Stimulated activated CD4-positive, alpha-beta T cell treated with anti-CD3 and anti-CD28 coated beads, Interleukin-1b, Interleukin-23, amount 100 ng/mL, for 1 hour (primary cell): ENCODE results near the gene EXTL1.
A peak's percentile ranks its signal among the peaks of the same experiment; 100 is the strongest.

Experiments used
- DNase-seq, 2 donors: peaks; one replicate each; pipeline ENCODE4 v3.0.0-alpha.2; 2020; ENCODE audit warnings: low read depth in 2 of 2

EXTL1 gene

DNA sequence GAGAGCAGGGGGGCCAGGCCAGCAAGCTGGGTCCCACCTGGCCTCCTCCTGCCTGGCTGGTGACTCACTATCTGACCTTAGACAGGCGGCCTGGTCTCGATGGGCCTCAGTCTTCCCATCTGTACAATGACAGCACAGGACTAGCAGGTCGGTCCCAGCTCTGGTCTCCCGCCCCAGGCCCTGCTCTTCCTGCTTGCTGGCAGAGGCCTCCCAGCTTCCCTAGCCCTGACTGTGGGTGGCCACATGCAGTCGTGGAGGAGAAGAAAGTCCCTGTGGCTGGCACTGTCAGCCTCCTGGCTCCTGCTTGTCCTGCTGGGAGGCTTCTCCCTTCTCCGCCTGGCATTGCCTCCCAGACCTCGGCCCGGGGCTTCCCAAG is 817 bp downstream of the EXTL1 start:
- DNase-seq, result no peak

DNA sequence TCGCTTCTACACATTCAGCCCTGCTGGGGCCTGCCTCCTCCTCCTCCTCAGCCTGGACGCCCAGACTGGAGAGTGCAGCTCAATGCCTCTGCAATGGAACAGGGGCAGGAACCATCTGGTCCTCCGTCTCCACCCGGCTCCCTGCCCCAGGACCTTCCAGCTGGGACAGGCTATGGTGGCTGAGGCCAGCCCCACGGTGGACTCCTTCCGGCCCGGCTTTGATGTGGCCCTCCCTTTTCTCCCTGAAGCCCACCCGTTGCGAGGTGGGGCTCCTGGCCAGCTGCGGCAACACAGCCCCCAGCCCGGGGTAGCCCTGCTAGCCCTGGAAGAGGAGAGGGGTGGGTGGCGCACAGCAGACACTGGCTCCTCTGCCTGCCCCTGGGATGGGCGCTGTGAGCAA is 1.4 kb downstream of the EXTL1 start:
- DNase-seq, result no peak

- DNase-seq, result no peak
These were observed 2.3 kb downstream of the EXTL1 start for GRCh38 chr1:26023826-26024225.

DNA sequence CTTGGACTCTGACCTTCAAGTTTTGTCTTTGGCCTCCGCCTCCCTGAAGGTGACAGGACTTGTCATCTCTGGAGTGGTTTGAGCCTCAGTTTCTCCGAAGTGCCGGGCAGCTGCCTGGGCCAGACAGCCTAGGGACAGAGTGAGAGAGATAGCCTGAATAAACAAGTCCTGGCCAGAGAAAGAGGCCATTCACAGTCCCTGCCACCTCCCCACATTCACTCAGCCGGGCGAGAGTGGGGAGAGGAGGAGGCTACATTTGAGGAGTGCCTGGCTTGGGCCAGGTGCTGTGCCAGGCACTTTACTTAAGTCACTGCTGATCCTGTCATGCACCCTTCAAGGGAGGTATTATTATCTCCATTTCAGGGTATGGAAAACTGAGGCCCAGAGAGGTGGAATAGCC is 3.5 kb downstream of the EXTL1 start:
- no peak for DNase-seq

- no peak for DNase-seq
These were observed 3.9 kb downstream of the EXTL1 start for GRCh38 chr1:26025517-26025916.

GRCh38 chr1:26027716-26028489 is 6.3 kb downstream of the EXTL1 start:
- no peak for DNase-seq

GRCh38 chr1:26028490-26028980 is 7.0 kb downstream of the EXTL1 start:
- DNase-seq, result no peak

- no peak for DNase-seq
These were observed 7.7 kb downstream of the EXTL1 start for GRCh38 chr1:26029054-26029863.

GRCh38 chr1:26029864-26030481 is 8.4 kb downstream of the EXTL1 start:
- no peak for DNase-seq

DNA sequence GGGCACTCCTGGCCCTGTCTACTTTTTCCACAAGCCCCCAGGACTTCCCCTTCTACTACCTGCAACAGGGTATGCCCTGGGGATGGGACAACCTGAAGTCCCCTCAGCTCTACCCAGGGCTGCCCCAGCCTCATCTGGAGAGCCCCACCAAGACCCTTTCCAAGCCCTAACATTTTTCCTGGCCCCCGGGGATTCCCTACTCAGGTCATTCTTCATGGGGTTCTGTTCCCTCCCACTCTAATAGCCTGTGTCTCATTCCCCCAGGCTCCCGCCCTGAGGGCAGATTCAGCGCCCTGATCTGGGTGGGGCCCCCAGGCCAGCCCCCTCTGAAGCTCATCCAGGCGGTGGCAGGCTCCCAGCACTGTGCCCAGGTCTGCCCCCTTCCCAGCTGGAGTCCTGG is 9.6 kb downstream of the EXTL1 start:
- DNase-seq, result no peak

- no peak for DNase-seq
These were observed 10.1 kb downstream of the EXTL1 start for GRCh38 chr1:26031611-26032220.

GRCh38 chr1:26032656-26033357 is 11.2 kb downstream of the EXTL1 start:
- no peak for DNase-seq

- DNase-seq, result no peak
These were observed 13.1 kb downstream of the EXTL1 start for GRCh38 chr1:26034504-26035202.

DNA sequence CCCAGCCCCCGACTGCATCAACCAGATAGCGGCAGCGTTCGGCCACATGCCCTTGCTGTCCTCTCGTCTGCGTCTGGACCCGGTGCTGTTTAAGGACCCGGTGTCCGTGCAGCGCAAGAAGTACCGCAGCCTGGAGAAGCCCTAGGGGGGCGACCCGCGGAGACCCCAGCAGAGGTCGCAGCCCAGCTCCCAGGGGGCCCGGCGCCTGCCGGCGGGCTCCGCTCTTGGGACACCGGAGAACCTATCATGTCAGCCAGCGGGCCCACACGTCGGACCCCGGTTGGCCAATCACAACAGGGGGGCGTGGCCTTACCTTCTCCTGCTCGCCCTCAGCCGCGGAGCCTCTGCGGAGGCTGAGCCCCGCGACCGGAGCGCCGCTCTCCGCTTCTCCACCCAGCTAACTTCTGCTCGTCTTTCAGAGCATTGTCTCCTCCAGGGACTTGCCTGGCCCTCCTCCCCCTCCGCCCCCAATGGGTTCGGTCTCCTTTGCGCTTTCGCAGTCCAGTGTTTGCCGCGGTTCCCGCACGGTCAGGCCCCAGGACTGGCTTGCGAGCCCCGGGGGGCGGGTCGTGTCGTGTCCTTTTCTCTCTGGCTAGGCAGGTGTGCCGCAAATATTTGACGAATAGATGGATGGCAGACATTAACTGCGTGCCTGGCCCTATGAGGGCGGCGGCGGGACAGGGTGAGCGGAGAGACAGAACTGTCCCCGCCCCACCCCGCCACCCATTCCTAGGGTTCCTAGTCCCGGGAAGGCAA is 13.8 kb downstream of the EXTL1 start:
- DNase-seq, result peak; percentile 84 to 89

- peak; percentile 42 to 76 for DNase-seq
These were observed 14.6 kb downstream of the EXTL1 start for GRCh38 chr1:26035959-26036755.

- DNase-seq, result no peak
These were observed 15.2 kb downstream of the EXTL1 start for GRCh38 chr1:26036756-26037281.

GRCh38 chr1:26037904-26038303 is 16.3 kb downstream of the EXTL1 start:
- no peak for DNase-seq

DNA sequence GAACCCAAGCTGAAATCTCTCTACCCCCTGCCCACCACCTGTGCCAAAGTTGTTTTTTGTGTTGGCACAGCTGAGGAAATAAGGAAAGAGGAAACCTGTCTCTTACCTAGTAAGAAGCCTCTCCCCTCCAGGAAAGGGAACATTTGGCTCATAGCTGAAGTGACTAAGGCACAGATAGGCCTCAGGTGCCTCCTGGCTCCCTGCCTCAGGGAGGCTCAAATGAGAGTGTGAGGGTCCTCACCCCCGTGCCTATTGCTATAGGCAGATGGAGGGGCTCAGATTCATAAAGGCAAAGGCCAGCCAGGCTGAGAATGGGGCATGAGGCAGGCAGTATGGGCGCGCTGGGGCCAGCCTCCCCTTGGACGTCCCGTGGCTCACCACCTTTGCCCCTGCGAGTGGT is 16.9 kb downstream of the EXTL1 start:
- no peak for DNase-seq

- no peak for DNase-seq
These were observed 17.3 kb downstream of the EXTL1 start for GRCh38 chr1:26038904-26039303.
